GM18502 (cell line): ENCODE results near the gene CFAP20DC.
"Not testable (repeated sequence)": the region's sequence is repeated elsewhere in the genome, so short reads cannot be mapped to it uniquely, and the experiment has no call there.

ENCODE experiments used
- ATAC-seq: cut with Tn5 transposase; IDR thresholded peaks from one replicate; pipeline ENCODE4 v1.9.1; 2021; ENCODE audit warnings: mild to moderate bottlenecking; ENCODE audit not compliant: unreplicated experiment, poor library complexity

Gene CFAP20DC

DNA sequence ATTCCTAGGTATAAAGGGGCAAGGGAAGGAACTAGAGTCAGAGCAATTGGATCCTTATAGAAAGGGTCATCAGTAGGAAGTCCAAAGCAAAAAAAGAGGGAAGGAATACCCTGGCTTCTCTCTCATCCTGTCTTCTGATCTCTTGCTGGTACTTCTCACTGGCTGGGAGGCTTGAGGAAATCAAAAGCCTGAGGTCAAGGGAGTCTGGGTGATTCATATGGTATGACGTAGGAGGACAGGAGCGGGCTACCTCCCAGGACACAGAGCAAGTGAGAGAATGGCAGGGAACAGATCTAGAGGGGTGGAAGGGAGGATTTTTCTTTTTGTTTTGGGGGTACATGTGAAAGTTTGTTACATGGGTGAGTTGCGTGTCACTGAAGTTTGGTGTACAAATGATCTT is 76.0 kb downstream of the CFAP20DC start:
- no peak for ATAC-seq

DNA sequence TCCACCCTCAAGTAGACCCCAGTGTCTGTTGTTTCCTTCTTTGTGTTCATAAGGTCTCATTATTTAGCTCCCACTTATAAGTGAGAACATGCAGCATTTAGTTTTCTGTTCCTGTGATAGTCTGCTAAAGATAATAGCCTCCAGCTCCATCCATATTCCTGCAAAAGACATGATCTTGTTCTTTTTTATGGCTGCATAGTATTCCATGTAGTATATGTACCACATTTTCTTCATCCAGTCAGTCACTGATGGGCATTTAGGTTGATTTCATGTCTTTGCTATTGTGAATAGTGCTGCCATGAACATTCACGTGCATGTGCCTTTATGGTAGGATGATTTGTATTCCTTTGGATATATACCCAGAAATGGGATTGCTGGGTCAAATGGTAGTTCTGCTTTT is 82.0 kb downstream of the CFAP20DC start:
- not testable (repeated sequence) for ATAC-seq

DNA sequence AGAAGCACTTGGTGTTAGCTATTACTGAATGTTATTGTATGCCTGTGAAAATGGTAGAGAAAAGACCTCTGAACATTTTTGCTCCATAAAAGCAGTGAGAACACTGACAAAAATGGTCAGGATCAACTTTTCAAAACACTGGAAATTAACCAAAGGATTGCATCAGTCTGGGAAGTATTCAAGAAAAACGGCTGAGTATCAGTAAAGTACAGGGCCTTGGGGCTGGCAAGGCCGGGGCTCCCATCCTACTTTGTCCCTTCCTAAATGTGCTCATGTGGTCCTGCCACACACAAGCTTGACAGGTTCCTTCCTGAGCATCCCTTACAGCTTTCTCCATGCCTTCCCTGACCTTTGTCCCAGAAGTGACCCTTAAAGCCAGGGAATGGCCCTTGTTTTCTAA is 84.0 kb downstream of the CFAP20DC start:
- no peak for ATAC-seq

DNA sequence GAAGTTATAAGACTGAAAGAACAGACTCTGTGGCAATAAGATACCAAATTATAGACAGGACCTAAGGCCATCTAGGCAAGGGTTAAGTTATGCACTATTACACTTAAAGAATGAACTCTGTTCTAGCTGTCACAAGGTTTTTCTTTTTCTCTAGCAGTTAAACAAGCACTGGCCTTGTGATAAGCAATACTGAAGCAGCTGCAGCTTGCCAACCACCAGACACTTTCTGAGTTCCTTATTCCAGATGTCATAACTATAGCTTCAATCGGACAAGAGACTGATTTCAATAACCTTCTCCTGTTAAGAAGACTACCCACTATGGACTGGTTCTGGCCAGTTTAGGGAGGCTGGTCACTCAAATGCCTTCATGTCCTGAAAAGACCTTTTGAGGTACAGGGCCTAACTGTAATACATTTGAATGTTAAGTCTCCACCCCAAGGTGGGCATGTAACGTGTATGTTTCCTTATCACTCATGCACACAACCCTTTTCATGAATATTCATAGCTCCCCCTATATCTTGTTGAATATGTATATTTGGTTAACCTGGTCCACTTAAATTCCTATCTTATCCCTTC is 85.8 kb downstream of the CFAP20DC start:
- ATAC-seq = no peak

DNA sequence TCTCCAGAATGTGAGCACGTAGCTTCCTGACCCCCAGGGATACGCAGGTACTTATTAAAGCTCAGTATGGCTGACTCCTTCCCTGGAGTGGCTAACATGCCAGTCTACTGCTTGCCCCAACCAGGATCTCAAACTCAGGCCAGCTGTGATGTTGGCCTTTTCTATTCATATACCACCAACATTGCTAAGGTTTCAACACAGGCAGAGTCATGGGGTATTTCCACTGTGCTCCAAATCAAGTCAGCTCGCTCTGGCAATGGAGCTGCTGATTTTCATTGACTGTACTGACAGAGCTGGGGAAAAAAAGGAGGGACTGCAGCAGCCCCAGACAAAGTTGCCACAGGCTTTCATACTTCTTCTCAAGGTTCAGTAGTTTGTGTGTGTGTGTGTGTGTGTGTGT is 87.0 kb downstream of the CFAP20DC start:
- ATAC-seq = no peak

DNA sequence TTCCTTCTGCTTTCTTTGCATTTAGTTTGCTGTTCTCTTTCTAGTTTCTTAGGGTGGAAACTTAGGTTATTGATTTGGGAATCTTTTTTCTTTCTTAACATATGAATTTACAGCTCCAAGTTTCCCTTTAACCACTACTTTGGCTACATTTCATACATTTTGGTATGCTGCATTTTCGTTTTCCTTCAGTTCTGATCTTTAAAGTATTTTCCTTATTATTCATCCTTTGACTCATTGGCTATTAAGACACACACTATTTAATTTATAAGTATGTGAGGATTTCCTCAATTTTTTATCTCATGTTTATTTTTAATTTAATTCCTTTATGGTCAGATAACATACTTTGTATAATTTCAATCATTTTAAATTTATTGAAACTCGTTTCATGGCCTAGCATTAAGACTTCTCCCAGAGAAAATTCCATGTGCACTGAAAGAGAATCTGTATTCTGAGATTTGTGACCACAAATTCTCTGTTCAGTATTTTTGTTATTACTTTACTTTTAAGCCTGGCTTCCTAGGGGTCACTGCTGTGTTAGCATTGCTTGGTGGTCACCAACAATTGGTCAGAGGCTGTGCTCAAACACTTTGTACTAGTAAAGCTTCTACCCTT is 87.7 kb downstream of the CFAP20DC start:
- ATAC-seq = no peak

DNA sequence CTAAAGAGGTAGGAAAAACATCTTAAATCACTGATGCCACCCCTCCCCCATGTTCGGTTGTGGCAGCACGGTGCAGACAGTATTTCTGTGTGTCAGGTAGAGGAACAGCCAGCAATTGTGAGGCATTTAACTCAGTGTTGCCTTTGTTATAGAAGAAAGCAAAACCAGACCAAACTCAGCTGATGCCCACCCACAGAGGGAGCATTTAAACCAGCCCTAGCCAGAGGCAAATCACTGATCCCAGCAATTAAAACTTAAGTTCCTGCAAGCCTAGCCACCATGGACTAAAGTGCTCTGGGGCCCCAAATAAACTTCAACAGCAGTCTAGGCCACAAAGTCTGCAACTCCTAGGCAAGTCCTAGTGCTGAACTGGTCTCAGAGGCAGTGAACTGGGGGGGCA is 94.5 kb downstream of the CFAP20DC start:
- no peak for ATAC-seq

DNA sequence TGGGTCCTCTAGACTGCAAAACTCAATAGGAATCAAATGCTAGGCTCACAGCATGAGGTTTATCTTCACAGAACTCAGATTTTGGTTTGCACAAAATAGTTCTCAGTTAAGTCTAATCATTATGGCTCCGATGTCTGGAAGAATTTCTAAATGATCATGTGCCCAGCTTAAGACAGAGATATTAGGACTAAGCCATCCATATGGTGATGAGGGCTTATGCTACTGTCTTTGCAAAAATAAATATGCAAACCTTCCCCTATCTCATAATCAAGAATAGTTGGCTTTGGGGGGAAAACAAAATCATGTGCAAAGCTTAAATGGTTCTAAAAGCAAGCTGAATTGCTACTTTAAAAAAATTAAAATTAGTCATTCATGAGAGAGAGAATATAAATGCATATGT is 96.5 kb downstream of the CFAP20DC start:
- ATAC-seq = no peak

DNA sequence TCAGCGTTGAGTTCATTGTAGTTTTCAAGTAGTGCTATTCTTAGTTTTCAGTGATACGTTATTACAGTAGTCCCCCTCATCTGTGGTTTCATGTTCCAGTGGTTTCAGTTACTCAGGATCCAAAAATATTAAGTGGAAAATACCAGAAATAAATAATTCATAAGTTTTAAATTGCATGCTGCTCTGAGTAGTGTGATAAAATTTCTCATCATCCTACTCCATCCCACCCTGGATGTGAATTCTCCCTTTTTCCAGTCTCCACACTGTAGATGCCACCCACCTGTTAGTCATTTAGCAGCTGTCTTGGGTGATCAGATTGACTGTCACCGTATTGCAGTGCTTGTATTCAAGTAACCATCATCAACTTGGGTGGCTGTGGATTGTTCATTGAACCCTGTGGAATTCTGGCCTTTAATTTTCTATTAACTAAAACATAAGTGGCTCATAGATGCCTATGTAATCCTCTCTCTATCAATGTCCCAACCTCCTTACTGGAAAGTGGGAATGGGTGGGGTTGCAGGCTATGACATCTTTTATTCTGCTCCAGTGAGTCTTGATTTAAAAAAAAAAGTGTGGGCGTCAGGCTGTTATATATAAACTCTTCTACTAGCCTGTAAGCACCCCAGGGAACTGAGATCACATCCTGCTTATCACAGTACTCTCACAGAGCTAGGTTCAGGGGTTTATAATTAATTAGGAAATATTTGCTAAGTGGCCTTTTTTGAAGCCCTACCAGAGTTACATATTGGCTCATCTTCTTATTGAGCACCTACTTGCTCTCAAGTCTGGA is 97.5 kb downstream of the CFAP20DC start:
- ATAC-seq = peak; percentile 61

DNA sequence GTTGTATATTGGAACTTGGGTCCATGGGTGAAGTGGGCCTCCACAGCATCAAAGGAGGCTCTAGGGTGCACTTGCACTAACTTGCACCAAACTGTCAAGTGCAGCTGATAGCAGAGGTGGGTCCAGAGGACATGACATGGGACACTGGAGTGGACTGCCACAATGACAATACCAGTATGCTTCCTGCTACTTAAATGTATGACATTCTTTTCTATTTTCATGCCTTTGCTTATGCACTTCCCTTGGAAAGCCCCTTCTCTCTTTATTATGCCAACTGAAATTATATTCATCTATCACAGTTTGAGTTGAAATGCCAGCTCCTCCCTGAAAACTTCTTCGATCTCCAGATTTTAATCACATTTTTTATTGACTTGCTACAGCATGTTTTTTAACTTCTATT is 101.8 kb downstream of the CFAP20DC start:
- ATAC-seq = no peak

DNA sequence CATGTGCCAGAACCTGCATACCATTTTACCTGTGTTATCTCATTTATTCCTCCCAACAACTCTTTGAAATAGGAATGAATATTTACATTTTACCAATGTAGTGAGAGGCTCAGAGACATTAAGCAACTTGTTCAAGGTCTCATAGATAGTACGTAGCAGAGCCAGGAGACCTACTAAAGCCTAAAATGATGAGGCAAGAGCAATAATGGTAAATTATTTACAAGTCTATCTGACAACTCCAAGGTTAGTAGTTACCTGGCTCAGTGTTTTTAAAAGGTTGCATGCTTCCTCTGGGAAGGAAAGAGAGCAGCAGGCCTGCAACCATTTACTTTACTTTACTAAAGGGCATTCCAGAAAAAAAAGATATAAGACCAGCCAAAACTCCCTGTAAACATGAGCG is 103.0 kb downstream of the CFAP20DC start:
- no peak for ATAC-seq

DNA sequence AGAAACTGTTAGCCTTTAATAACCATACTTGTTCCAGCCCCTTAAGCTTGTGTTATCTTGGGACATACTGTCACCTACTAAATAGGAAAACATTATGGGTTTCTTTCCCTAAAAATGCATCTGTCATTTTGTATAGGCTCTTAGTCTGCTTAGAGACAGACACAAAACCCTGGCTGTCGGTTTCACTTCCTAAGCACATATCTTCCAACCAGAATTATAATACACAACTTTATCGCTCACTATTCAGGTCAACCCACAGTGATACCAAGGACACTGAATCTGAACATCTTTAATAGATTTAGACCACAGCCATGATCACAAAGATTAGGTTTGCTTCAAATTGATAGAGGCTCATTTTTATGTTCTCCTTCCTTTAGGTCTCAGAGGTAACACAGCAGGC is 111.8 kb downstream of the CFAP20DC start:
- ATAC-seq = no peak

DNA sequence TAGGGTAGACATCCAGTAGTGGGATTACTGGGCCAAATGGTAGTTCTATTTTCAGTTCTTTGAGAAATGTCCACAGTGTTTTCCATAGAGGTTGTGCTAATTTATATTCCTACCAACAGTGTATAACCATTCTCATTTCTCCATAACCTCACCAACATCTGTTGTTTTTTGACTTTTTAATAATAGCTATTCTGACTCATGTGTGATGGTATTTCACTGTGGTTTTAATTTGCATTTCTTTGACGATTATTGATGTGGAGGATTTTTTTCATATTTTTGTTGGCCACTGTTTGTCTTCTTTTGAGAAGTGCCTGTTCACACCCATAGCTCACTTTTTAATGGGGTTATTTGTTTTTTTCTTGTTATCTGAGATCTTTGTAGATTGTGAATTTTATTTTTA is 125.2 kb downstream of the CFAP20DC start:
- ATAC-seq = no peak

DNA sequence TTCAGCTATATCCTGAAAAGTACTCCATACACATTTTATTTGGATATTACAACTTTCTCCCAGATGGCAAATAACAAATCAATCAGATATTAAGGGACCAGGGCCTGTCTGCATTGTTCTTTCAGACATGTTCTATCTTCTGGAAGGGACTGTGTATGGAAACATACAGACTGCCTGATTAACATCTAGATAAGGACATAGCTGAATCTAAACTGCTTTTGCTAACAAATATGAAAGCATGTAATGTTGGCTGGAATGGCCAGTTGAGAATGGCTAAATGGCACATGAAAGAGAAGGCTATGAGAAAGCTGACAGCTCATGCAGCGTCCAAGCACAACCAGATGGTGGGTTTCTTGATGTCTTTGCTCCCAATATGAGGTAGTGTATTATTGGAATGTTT is 149.4 kb downstream of the CFAP20DC start:
- no peak for ATAC-seq

DNA sequence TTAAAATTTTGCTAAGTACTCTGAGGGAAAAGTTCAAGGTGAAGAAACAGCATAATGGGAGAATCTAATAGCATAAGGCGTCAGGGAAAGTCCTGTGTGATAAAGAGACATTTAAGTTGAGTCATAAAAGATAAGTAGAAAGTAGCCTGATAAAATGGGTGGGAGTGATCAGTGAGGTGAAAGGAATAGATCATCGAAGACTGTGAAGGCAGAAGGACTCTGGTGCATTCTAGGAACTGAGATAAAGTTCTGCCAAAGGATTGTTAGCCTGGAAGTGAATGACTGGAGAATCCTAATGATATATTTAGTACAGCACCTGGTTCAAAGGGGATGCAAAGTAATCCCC is 149.9 kb downstream of the CFAP20DC start:
- peak; percentile 30 for ATAC-seq

DNA sequence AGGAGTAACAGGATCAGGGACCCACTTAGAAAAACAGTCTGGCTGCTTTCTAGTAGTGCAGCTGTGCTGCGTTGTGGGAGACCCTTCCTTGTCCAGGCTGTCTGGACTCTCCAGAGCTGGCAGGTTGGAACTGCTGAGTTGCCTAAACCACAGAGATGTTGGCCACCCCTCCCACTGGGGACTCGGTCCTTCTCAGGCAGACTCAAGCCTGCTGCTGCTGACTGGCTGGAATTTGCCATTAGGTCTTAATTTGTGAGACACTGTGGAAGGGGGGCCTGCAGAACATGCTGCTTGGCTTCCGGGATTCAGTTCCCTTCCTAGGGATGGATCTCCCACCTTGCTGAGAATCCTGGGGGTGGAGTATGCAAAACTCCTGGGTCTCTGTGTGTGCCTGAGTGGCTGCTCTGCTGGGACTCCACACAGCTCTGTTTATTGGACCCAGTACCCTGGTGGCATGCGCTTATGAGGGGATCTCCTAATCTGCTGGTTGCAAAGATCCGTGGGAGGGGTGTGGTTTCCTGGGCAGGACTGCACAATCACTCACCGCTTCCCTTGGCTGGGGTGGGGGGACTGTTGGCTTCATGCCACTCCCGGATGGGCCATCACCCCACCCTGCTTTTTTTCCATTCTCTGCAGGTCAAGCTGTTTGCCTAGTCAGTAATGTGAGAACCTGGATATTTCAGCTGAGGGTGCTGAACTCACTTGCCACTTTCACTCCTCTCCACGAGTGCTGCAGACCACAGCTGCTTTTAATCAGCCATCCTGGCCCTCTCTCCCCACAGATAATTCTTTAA is 150.5 kb downstream of the CFAP20DC start:
- ATAC-seq = peak; percentile 85

DNA sequence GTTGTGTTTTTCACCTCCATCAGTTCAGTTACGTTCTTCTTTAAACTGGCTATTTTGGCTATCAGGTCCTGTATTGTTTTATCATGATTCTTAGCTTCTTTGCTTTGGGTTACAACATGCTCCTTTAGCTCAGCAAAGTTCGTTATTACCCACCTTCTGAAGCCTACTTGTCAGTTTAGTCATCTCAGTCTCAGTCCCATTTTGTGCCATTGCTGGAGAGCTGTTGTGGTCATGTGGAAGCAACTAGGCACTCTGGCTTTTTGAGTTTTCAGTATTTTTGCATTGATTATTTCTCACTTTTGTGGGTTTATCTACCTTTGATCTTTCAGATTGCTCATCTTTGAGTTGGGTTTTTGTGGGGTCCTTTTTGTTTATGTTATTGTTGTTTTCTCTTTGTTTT is 151.3 kb downstream of the CFAP20DC start:
- ATAC-seq = no peak

DNA sequence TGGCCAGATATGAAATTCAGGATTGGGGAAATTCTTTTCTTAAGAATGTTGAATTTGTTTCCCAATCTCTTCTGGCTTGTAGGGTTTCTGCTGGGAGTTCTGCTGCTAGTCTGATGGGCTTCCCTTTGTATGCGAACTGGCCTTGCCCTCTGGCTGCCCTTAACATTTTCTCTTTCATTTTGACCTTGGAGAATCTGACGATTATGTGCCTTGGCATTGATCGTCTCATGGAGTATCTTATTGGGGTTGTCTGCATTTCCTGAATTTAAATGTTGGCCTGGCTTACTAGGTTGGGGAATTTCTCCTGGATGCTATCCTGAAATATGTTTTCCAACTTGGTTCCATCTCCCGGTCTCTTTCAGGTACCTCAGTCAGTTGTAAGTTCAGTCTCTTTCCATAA is 152.2 kb downstream of the CFAP20DC start:
- ATAC-seq = no peak

DNA sequence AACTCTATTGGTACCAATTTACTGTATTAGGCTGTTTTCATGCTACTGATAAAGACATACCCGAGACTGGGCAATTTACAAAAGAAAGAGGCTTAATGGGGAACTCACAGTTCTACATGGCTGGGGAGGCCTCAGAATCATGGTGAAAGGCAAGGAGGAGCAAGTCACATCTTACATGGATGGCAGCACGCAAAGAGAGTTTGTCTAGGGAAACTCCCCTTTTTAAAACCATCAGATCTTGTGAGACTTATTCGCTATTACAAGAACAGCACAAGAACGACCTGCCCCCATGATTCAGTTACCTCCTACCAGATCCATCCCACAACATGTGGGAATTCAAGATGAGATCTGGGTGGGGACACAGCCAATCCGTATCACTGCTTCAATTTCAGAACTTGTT is 154.1 kb downstream of the CFAP20DC start:
- ATAC-seq = not testable (repeated sequence)

DNA sequence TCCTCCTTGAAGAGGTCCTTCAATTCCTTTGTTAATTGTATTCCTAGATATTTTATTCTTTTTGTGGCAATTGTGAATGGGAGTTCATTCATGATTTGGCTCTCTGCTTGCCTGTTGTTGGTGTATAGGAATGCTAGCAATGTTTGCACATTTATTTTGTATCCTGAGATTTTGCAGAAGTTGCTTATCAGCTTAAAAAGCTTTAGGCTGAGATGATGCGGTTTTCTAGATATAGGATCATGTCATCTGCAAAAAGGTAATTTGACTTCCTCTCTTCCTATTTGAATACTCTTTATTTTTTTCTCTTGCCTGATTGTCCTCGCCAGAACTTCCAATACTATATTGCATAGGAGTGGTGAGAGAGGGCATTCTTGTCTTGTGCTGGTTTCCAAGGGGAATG is 157.3 kb downstream of the CFAP20DC start:
- ATAC-seq = not testable (repeated sequence)

DNA sequence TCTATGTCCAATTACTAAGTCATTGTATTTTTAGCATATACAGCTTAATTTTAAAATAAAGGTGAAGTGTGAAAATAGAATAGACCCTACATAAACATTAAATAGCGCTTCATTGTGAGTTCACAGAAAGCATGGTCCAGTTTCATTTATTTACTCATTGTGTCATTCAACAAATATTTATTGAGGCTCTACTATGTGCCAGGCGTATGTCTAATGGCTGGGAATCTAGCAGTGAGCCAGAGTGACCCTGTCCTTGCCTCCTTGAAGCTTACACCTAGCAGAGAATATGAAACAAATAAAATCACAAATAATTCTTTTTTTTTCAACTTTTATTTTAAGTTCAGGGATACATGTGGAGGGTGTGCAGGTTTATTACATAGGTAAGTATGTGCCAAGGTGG is 161.7 kb downstream of the CFAP20DC start:
- no peak for ATAC-seq
